ENCODE measurements around the gene DIAPH3.

The DIAPH3 gene

GRCh38 chr13:59671881-59672280, 491.8 kb downstream of the DIAPH3 start:
- Histone ChIP-seq H3K4me2 (ENCODE audit: low read depth, low read length, poor library complexity, severe bottlenecking) (peak overlapping the region; percentile 64), H3K4me1 (ENCODE audit: insufficient read depth, low read length, poor library complexity, severe bottlenecking) (peaks cover 30% of the 10 kb centered on the region), H3K79me2 (ENCODE audit: insufficient read depth, low read length) (no peaks in the 10 kb centered on the region), H3K36me3 (ENCODE audit: insufficient read depth, low read length) (no peaks in the 10 kb centered on the region), H4K20me1 (ENCODE audit: insufficient read depth, low read length, poor library complexity, severe bottlenecking) (no peaks in the 10 kb centered on the region), H3K27me3 (ENCODE audit: insufficient read depth, low read length, poor library complexity, severe bottlenecking) (no peaks in the 10 kb centered on the region), H3K4me3 (ENCODE audit: low read length, poor library complexity, severe bottlenecking) (peak overlapping the region; percentile 67), H3K9me3 (ENCODE audit: insufficient read depth, low read depth, low read length) (no peaks in the 10 kb centered on the region), H3F3A (ENCODE audit: low read depth) (no peaks in the 10 kb centered on the region), H3K9ac (ENCODE audit: low read depth, low read length, poor library complexity, severe bottlenecking) (no peak overlapping the region), H3K9me2 (replicated peaks; ENCODE audit: low read depth, low read length) (no peaks in the 10 kb centered on the region), H2AFZ (ENCODE audit: low read length) (no peak overlapping the region)
- no peak for TF ChIP-seq EZH2phosphoT487 (IDR thresholded peaks at IDR 0.05; ENCODE audit: borderline replicate concordance)
- TF ChIP-seq, protein P1, sequence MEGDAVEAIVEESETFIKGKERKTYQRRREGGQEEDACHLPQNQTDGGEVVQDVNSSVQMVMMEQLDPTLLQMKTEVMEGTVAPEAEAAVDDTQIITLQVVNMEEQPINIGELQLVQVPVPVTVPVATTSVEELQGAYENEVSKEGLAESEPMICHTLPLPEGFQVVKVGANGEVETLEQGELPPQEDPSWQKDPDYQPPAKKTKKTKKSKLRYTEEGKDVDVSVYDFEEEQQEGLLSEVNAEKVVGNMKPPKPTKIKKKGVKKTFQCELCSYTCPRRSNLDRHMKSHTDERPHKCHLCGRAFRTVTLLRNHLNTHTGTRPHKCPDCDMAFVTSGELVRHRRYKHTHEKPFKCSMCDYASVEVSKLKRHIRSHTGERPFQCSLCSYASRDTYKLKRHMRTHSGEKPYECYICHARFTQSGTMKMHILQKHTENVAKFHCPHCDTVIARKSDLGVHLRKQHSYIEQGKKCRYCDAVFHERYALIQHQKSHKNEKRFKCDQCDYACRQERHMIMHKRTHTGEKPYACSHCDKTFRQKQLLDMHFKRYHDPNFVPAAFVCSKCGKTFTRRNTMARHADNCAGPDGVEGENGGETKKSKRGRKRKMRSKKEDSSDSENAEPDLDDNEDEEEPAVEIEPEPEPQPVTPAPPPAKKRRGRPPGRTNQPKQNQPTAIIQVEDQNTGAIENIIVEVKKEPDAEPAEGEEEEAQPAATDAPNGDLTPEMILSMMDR (conservative IDR thresholded peaks at IDR 0.05; ENCODE audit: low read length), result no peak

DNA sequence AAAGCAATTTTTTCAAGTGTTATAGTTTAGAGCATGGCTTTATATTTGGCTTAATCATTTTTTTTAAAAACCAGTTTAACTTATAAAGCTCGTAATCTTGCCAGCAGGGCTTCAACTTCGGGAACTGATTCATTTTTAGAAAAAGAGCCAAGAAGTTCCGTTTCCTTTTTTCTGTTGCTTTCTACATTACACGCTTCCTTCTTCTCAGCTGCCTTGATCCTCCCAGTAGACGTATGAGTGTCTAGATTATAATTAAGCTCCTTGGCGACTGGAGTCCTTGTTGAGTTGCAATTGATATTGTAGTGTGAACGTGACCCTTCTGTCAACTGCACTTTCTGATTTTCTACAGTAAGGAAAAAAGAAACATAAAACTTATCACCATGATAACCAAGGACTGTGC, 497.2 kb downstream of the DIAPH3 start:
- Histone ChIP-seq H3K27me3 (ENCODE audit: insufficient read depth, low read length, poor library complexity, severe bottlenecking) (no peaks in the 10 kb centered on the region), H3K9me3 (ENCODE audit: insufficient read depth, low read depth, low read length) (no peaks in the 10 kb centered on the region), H2AFZ (ENCODE audit: low read length) (no peak overlapping the region), H3K4me3 (ENCODE audit: low read length, poor library complexity, severe bottlenecking) (no peak overlapping the region), H3K79me2 (ENCODE audit: insufficient read depth, low read length) (no peaks in the 10 kb centered on the region), H3K9me2 (replicated peaks; ENCODE audit: low read depth, low read length) (no peaks in the 10 kb centered on the region), H3K9ac (ENCODE audit: low read depth, low read length, poor library complexity, severe bottlenecking) (no peak overlapping the region), H4K20me1 (ENCODE audit: insufficient read depth, low read length, poor library complexity, severe bottlenecking) (no peaks in the 10 kb centered on the region), H3K4me1 (ENCODE audit: insufficient read depth, low read length, poor library complexity, severe bottlenecking) (peaks cover under 1% of the 10 kb centered on the region), H3F3A (ENCODE audit: low read depth) (no peaks in the 10 kb centered on the region), H3K36me3 (ENCODE audit: insufficient read depth, low read length) (no peaks in the 10 kb centered on the region), H3K4me2 (ENCODE audit: low read depth, low read length, poor library complexity, severe bottlenecking) (no peak overlapping the region)
- TF ChIP-seq, protein P1 (conservative IDR thresholded peaks at IDR 0.05; ENCODE audit: low read length), result no peak
- TF ChIP-seq EZH2phosphoT487 (IDR thresholded peaks at IDR 0.05; ENCODE audit: borderline replicate concordance), result no peak

DNA sequence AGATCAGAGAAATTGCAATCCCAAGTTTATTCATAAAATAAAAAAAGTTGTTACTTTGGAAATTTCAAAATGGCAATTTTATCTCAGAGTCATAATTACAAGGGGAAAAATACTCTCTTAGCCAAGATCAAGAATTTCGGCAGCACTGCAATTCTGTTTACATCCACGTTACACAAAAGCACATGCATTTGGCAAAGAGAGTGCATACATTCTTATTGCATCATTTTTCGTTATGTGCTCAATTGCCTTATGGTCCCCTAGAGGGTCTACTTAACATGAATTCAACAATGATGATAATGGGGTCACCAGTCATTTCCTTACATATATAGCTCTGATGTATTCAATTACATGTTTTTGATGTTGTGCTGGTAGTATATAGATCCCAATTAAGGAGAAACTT, 498.0 kb downstream of the DIAPH3 start:
- H3K9ac ChIP-seq (ENCODE audit: low read depth, low read length, poor library complexity, severe bottlenecking), result no peak overlapping the region
- H3K9me3 ChIP-seq (ENCODE audit: insufficient read depth, low read depth, low read length), result no peaks in the 10 kb centered on the region
- no peaks in the 10 kb centered on the region for H3K9me2 ChIP-seq (replicated peaks; ENCODE audit: low read depth, low read length)
- H3K4me3 ChIP-seq (ENCODE audit: low read length, poor library complexity, severe bottlenecking), result no peak overlapping the region
- H3F3A ChIP-seq (ENCODE audit: low read depth), result no peaks in the 10 kb centered on the region
- H2AFZ ChIP-seq (ENCODE audit: low read length), result no peak overlapping the region
- H3K79me2 ChIP-seq (ENCODE audit: insufficient read depth, low read length), result no peaks in the 10 kb centered on the region
- no peaks in the 10 kb centered on the region for H4K20me1 ChIP-seq (ENCODE audit: insufficient read depth, low read length, poor library complexity, severe bottlenecking)
- TF ChIP-seq, protein P1 (conservative IDR thresholded peaks at IDR 0.05; ENCODE audit: low read length), result no peak
- no peak for TF ChIP-seq EZH2phosphoT487 (IDR thresholded peaks at IDR 0.05; ENCODE audit: borderline replicate concordance)
- no peaks in the 10 kb centered on the region for H3K36me3 ChIP-seq (ENCODE audit: insufficient read depth, low read length)
- no peak overlapping the region for H3K4me2 ChIP-seq (ENCODE audit: low read depth, low read length, poor library complexity, severe bottlenecking)
- H3K27me3 ChIP-seq (ENCODE audit: insufficient read depth, low read length, poor library complexity, severe bottlenecking), result no peaks in the 10 kb centered on the region
- no peaks in the 10 kb centered on the region for H3K4me1 ChIP-seq (ENCODE audit: insufficient read depth, low read length, poor library complexity, severe bottlenecking)
